HG03571 (cell line): ENCODE results near the gene CIROP.

Experiments
- ATAC-seq: cut with Tn5 transposase; IDR thresholded peaks from one replicate; pipeline ENCODE4 v1.9.1; 2021; ENCODE audit not compliant: unreplicated experiment

Gene CIROP

DNA sequence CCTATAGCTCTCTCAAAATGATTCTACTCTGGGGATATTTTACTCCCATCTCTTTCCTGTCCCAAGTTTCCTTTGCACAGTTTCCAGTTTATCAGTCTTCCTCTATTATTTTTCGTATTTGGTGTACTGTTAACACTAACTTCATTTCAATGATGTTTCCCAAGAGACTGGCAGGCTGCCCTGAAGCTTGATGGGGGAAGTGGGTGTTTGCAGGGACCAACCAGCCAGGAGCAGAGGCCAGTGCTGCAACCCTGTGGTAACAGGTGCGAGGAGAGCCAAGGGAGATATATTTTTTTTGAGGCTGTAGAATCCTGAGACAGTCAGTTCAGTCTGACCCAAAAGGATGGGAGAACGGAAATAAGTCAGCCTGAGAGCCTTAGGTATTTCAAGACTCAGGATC is 26.1 kb upstream of the CIROP start:
- no peak for ATAC-seq

GRCh38 chr14:23129759-23130316 is 25.0 kb upstream of the CIROP start:
- no peak for ATAC-seq

GRCh38 chr14:23128969-23129758 is 24.4 kb upstream of the CIROP start:
- no peak for ATAC-seq

GRCh38 chr14:23127861-23128260 is 23.1 kb upstream of the CIROP start:
- ATAC-seq: no peak

DNA sequence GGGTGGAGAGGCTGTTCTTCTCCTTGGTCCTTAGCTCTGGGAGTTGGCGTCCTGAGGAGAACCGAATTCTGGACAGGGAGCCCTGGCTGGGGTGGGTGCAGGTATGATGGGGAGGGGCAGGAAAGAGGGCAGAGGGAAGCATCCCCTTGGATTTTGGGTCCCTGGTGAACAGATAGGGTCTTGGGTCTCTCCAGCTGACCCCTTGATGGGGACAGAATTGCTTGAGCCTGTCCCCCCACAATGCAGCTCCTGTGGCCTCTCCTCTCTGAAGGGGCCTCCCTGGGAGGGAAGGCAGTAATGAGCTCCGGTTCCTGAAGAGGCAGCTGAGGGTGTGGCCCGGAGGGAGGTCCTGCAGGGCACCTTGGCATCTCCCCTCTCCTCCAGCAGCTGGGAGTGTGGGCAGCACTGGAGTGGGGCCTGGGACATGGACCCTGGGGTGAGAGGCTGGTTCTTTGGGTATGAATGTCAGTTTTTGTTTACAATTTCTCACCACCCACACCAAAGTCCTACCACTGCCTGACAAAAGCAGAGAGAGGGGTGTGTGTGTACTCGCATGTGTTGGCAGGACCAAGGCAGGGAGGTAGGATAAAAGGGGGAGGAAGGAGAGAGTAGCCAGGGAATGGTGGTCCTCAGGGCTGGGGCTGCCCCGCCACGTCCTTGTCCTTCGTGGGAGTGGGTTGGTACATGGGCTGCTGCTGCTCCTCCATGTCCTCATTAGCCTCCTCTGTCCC is 21.9 kb upstream of the CIROP start:
- ATAC-seq: no peak

DNA sequence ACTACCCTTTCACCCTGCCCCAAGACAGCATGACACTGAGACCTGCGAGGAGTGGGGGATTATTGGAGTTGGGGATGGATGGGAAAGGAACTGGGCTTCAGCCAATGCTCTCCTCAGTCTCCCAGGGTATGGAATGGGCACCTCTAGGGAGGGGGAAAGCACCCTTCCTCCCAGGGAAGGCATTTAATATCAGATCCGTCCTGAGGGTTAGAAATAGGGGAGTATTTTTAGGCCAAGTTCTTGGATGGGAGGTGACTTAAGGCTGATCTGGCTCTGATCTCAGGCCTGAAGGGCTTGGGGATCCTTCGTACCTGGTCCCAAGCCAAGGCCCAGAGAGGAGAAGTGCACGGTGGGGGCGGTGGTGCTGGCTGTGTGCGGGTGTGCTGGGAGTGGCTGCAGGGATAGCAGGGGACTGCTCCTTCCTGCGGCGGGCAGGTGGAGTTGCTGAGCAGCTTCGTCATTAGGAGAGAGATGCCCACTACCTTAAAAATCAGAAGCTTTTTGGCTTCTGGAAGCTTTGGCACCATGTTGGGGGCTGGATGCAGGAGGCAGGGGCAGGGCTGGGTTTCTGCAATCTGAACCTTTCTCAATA is 21.2 kb upstream of the CIROP start:
- no peak for ATAC-seq

DNA sequence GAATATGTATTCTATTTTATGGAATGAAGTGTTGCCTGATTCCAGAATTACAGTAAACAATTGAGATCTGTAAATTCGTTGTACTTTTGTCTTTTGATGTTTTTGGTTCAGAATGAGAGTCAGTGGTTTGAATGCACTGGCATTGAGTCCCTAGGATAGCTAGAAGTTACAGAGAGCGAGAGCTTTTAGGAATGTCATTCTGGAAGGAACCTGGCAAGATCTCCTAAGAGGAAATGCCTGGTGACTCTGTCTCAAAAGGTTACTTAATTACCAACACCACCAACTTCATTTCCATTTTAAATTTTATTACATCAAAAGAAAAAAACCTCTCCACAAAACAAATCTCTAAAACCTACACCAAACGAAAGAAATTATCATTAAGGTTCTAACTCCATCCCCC is 20.2 kb upstream of the CIROP start:
- ATAC-seq: no peak

DNA sequence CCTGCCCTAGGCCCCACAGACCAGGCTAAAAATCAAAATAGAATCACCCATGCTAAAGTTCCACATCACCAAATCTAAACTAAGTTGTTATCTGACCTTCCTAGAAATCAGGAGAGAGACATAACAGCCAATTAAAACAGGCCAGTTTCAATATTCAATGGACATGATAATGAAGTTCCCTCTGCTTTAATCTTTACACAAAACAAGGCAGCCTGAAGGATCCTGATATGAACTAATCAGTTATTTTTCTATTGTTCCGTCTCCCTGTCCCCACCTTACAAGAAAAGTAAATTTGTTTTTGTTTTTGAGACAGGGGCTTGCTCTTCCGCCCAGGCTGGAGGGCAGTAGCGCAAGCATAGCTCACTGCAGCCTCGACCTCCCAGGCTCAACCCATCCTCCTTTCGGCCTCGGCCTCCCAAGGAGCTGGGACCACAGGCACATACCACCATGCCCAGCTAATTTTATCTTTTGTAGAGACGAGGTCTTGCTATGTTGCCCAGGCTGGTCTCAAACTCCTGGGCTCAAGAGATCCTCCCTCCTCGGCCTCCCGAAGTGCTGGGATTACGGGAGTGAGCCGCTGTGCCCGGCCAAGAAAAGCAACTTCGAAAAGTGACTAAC is 19.7 kb upstream of the CIROP start:
- ATAC-seq: no peak

GRCh38 chr14:23123419-23123818 is 18.6 kb upstream of the CIROP start:
- no peak for ATAC-seq

DNA sequence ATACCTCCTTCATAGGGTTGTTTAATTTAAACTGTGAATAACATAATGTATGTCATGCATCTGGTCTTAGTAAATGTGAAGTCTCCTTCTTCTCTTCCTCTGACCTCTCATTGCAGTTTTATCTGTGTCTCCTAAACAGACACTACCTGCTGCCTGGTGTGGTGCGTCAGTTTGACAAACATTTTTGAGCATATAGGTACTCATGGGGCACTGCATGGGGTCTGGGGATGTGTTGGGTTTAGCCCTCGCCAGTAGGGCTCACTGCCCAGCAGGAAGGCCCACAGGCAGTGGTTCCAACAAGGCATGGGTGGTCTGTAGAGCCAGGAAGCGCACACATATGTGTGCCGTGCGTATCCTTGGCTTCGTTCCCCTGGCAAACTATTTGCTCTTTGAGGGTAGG is 17.3 kb upstream of the CIROP start:
- no peak for ATAC-seq

GRCh38 chr14:23121361-23121771 is 16.6 kb upstream of the CIROP start:
- no peak for ATAC-seq

- peak; percentile 66 for ATAC-seq
Observed at GRCh38 chr14:23120541-23121251, 15.9 kb upstream of the CIROP start.

GRCh38 chr14:23119363-23120327 is 14.9 kb upstream of the CIROP start:
- no peak for ATAC-seq

- ATAC-seq: no peak
Observed at GRCh38 chr14:23118506-23119362, 13.9 kb upstream of the CIROP start, which contains the start of gene CEBPE. TSS of gene CEBPE (minus strand) at chr14:23119255. CDS start at chr14:23119091, 164 bp downstream.

- ATAC-seq: no peak
Observed at GRCh38 chr14:23117371-23118020, 12.7 kb upstream of the CIROP start.

GRCh38 chr14:23115918-23116317 is 11.1 kb upstream of the CIROP start:
- ATAC-seq: no peak

GRCh38 chr14:23115039-23115731 is 10.4 kb upstream of the CIROP start:
- ATAC-seq: no peak
